Type B pancreatic cell (in vitro differentiated cells): ENCODE results near the gene ALG8. TPM values are rescaled to one million over a fixed set of nuclear protein-coding genes. Genes with fewer than 3 reads are reported as not detected.
"Not testable (repeated sequence)": the region's sequence is repeated elsewhere in the genome, so short reads cannot be mapped to it uniquely, and the experiment has no call there.

Experiments used
- DNase-seq: peaks from one replicate; pipeline ENCODE4 v3.0.0; 2021; ENCODE audit warnings: mixed read lengths; ENCODE audit not compliant: unreplicated experiment; ENCODE audit errors: extremely low spot score
- H3K27ac Mint-ChIP-seq: 2 replicates; pipeline ENCODE4 v1.8.0; 2021; ENCODE audit warnings: mild to moderate bottlenecking, mixed read lengths
- H3K27me3 Mint-ChIP-seq: 2 replicates; pipeline ENCODE4 v1.8.0; 2021; ENCODE audit warnings: mixed read lengths
- H3K36me3 Mint-ChIP-seq: 2 replicates; pipeline ENCODE4 v1.8.0; 2021; ENCODE audit warnings: mixed read lengths
- H3K4me1 Mint-ChIP-seq: one replicate; pipeline ENCODE4 v1.8.0; 2021; ENCODE audit warnings: mixed read lengths; ENCODE audit not compliant: unreplicated experiment
- H3K4me3 Mint-ChIP-seq: 2 replicates; pipeline ENCODE4 v1.8.0; 2021; ENCODE audit warnings: mild to moderate bottlenecking, mixed read lengths
- H3K9me3 Mint-ChIP-seq: 2 replicates; pipeline ENCODE4 v1.8.0; 2021; ENCODE audit warnings: mixed read lengths
- total RNA-seq: library from RNA; stranded (reverse); gene quantifications from 2 replicates; pipeline ENCODE4 v1.2.1, GENCODE V29; 2021; ENCODE audit warnings: low replicate concordance
- TF ChIP-seq, protein P1 (sequence below): fragments of 200-600 bp; sonication (generic); conservative IDR thresholded peaks from 2 replicates; pipeline ENCODE4 v1.5.0; 2021; ENCODE audit warnings: antibody characterized with exemption, mild to moderate bottlenecking

ALG8 gene
- total RNA-seq, 1 donor from 2014 or later: 71.8 TPM

DNA sequence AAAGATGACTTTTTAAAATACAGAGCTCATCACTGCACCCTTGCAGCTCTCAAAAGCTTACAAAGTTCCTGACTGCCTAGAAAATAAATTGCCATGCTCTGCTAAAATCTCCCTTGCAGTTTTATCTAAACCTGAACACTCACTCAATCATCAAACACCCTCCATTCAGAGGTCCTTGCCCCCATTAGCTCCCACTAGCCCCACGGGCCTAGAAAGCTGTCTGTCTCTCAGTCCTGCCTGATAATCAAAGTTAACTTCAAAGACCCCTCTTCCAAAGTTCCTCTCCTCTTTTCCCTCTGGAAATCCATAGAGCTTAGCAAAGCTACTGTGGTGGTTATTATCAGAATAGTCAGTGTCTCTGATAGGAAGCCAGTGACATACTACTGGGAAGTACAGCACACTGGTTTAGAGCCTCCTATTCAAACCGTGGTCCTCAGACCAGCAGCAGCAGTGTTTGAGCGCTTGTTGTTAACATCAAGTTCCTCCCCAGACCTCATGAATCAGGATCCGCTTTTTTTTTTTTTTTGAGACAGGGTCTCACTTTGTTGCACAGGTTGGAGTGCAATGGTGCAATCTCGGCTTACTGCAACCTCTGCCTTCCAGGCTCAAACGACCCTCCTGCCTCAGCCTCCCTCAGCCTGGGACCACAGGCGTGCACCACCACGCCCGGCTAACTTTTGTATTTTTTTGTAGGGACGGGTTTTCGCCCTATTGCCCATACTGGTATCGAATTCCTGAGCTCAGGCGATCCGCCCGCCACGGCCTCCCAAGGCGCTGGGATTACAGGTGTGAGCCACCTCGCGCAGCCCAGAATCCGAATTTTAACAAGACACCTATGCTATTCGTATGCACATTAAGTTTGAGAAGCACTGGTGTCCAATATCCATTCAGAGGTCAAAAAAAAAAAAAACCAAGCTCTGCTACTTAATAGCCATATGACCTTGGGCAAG lies 60.9 kb downstream of the ALG8 start:
- Mint-ChIP-seq H3K27ac (peak overlapping the region; percentile 89), H3K27me3 (peaks cover 3% of the 10 kb centered on the region), H3K4me1 (peaks cover 22% of the 10 kb centered on the region), H3K4me3 (peak overlapping the region; percentile 96), H3K36me3 (peaks cover 16% of the 10 kb centered on the region), H3K9me3 (no peaks in the 10 kb centered on the region)
- TF ChIP-seq, protein P1, sequence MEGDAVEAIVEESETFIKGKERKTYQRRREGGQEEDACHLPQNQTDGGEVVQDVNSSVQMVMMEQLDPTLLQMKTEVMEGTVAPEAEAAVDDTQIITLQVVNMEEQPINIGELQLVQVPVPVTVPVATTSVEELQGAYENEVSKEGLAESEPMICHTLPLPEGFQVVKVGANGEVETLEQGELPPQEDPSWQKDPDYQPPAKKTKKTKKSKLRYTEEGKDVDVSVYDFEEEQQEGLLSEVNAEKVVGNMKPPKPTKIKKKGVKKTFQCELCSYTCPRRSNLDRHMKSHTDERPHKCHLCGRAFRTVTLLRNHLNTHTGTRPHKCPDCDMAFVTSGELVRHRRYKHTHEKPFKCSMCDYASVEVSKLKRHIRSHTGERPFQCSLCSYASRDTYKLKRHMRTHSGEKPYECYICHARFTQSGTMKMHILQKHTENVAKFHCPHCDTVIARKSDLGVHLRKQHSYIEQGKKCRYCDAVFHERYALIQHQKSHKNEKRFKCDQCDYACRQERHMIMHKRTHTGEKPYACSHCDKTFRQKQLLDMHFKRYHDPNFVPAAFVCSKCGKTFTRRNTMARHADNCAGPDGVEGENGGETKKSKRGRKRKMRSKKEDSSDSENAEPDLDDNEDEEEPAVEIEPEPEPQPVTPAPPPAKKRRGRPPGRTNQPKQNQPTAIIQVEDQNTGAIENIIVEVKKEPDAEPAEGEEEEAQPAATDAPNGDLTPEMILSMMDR: no peak
- no peak for DNase-seq

DNA sequence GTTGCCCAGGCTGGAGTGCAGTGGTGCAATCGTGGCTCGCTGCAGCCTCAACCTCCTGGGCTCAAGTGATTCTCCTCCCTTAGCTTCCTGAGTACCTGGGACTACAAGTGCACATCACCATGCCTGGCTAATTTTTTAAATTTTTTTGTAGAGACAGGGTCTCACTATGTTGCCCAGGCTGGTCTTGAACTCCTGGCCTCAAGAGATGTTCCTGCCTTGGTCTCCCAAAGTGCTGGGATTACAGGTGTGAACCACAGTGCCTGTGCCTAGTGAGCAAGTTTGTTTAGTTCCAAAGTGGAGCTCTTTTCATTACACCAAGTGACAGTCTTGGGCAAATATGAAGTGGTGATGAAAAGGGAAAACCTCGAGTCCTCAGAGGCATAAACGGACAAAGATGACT lies 61.8 kb downstream of the ALG8 start:
- H3K27ac Mint-ChIP-seq, DNase-seq, H3K27me3 Mint-ChIP-seq, H3K9me3 Mint-ChIP-seq: not testable (repeated sequence)
- Mint-ChIP-seq H3K36me3 (peaks cover 17% of the 10 kb centered on the region), H3K4me3 (peak overlapping the region; percentile 96), H3K4me1 (peaks cover 22% of the 10 kb centered on the region)

DNA sequence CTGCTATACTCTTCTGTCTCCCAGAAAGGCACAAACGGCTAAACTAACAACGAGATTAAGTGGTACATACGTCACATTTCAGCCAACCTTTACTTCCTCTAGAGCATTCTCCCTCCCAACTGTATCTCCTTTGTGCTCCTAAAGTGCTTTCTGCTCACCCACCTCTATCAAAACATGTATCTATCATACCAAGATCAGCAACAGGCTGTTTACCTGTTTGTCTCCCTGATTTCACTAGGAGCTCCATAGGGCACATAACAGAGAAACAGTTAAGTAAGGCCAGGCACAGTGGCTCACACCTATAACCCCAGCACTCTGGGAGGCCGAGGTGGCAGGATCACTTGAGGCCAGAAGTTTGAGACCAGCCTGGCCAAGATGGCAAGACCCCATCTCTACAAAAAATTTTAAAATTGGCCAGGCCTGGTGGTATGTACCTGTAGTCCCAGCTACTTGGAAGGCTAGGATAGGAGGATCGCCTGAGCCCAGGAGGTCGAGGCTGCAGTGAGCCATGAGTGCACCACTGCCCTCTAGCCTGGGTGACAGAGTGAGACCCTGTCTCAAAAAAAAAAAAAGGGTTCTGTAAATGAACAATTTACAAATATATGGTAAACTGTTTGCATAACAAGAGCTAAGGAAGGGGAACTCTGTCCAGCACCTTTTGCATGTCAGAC lies 62.6 kb downstream of the ALG8 start:
- no peak overlapping the region for H3K27ac Mint-ChIP-seq
- DNase-seq: no peak
- peaks cover 22% of the 10 kb centered on the region for H3K36me3 Mint-ChIP-seq
- peaks cover 2% of the 10 kb centered on the region for H3K27me3 Mint-ChIP-seq
- no peaks in the 10 kb centered on the region for H3K9me3 Mint-ChIP-seq
- peak overlapping the region; percentile 55 for H3K4me3 Mint-ChIP-seq
- H3K4me1 Mint-ChIP-seq: peaks cover 22% of the 10 kb centered on the region
- TF ChIP-seq, protein P1: no peak

DNA sequence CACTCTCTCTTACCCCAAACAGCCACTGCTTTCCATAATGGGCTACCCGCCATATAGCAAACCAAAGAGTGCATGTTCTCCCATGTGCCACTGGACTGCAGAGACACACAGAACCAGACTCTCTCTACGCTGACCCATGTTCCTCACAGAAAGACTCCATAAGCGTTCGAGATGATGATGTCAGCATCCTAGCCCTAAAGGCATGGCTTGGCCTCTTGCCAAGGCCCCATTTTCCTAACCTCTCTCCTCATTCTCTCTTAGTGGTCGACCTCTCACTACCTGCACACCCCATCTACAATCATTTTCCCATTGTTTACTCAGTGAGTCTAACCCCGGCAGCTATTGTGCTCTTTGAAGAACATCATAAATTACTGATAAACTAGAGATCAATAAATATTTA lies 64.7 kb downstream of the ALG8 start:
- no peak for DNase-seq
- Mint-ChIP-seq H3K4me3 (peak overlapping the region; percentile 19), H3K27me3 (no peaks in the 10 kb centered on the region), H3K27ac (peak overlapping the region; percentile 54), H3K9me3 (no peaks in the 10 kb centered on the region), H3K36me3 (peaks cover 28% of the 10 kb centered on the region), H3K4me1 (peaks cover 22% of the 10 kb centered on the region)
- TF ChIP-seq, protein P1: no peak

DNA sequence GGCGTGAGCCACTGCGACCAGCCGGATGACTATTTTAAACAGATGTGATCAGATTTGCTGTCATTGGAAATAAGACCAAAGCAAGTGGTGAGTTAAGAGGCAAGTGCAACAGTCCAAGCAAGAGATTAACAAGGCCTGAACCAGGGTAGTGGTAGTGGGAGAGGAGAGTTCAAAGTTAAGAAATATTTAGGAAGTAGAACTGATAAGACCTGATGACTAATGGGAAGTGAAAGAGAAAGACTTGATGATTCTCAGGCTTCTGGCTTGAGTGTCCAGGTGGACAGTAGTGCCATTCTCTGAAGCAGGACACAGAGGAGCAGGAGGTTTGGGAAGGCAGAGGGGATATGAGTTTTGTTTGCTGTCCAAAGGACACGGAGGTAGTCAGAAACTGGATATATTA lies 67.0 kb downstream of the ALG8 start:
- TF ChIP-seq, protein P1: no peak
- H3K4me3 Mint-ChIP-seq: no peak overlapping the region
- no peak for DNase-seq
- peaks cover 41% of the 10 kb centered on the region for H3K36me3 Mint-ChIP-seq
- H3K27ac Mint-ChIP-seq: no peak overlapping the region
- no peaks in the 10 kb centered on the region for H3K27me3 Mint-ChIP-seq
- H3K9me3 Mint-ChIP-seq: no peaks in the 10 kb centered on the region
- peaks cover 12% of the 10 kb centered on the region for H3K4me1 Mint-ChIP-seq

DNA sequence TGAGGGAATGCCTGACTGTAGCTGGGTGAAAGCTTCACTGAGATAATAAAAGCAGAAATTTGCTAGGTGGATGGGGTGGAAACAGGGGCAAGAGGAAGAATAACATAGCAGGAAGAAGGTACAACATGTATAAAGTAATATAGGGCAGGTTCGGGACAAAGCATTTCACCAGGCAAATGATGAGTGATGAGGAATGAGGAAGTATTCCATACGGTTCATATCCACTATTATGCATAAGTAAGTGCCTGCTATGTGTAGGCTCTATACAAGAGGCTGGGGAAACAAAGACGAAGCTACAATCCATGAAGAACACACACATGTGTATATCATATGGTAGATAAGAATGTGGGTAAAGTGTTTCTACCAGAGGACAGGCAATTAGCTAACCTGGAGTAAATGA lies 67.7 kb downstream of the ALG8 start:
- DNase-seq: no peak
- Mint-ChIP-seq H3K36me3 (peaks cover 42% of the 10 kb centered on the region), H3K4me1 (peaks cover 10% of the 10 kb centered on the region), H3K9me3 (no peaks in the 10 kb centered on the region), H3K27me3 (no peaks in the 10 kb centered on the region), H3K4me3 (no peak overlapping the region), H3K27ac (no peak overlapping the region)
- TF ChIP-seq, protein P1: no peak
